HG03196 (cell line): ENCODE results near the gene NMBR.
"Not testable (repeated sequence)": the region's sequence is repeated elsewhere in the genome, so short reads cannot be mapped to it uniquely, and the experiment has no call there.

Experiments
- ATAC-seq: cut with Tn5 transposase; IDR thresholded peaks from one replicate; pipeline ENCODE4 v1.9.1; 2021; ENCODE audit not compliant: unreplicated experiment

NMBR gene

DNA sequence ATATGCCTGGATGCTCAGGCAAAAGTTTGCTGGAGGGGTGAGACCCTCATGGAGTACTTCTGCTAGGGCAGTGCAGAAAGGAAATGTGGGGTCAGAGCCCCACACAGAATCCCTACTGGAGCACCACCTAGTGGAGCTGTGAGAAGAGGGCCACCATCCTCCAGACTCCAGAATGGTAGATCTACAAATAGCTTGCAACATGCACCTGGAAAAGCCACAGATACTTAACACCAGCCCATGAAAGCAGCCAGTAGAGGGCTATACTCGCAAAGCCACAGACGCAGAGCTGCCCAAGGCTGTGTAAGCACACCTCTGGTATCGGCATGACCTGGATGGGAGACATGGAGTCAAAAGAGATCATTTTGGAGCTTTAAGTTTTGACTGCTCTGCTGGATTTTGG, 74.9 kb downstream of the NMBR start:
- ATAC-seq = no peak

- no peak for ATAC-seq
These were observed 78.5 kb downstream of the NMBR start for GRCh38 chr6:142068416-142068815.

DNA sequence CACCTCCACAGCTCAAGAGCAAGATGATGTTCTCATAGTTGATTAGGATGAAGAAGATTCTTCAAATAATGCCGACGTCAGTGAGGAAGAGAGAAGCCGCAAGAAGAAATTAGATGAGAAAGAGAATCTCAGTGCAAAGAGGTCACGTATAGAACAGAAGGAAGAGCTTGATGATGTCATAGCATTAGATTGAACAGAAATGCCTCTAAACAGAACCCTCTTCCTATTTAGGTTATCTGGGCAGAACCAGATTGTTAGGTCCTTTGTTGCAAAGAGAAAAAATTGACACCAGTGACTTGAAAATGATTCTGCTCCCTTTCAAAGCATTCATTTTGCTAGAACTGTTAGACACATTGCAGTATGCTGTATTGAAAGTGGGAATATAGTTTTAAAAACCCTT, 84.1 kb downstream of the NMBR start:
- ATAC-seq = not testable (repeated sequence)

DNA sequence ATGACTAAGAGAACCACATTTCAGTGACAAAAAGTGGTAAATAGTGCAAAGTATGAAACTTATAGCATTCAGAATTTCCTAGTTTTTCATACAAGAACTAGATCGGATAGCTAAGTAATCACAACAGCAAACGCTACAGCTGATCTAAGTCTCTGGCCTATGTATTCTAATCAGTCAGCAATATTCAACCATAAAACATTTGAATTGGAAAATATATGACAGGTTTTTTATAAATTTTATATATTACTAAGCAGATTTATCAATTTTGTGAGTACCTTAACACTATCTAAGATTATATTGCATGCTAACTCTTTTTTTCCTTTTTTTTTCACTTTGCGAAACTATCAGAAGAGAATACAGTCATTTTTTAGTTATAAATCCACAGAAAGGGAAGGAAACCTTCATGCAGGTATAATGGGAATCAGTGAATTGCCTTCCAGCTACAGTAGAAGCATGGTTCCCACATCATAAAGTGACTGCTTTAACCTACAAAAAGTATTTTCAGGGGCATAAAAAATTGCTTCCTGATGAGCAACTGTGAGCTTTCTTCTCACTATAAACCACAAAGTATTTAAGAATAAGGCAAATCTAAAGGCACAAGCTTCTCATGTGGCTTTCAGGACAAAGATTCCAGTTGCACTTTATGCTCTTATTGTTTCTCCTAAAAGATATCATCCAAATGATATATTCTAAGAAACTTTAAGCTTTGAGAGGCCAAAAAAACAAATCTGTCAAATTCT, 88.2 kb downstream of the NMBR start:
- ATAC-seq = no peak

GRCh38 chr6:142055219-142055618, 91.7 kb downstream of the NMBR start:
- peak; percentile 98 for ATAC-seq

DNA sequence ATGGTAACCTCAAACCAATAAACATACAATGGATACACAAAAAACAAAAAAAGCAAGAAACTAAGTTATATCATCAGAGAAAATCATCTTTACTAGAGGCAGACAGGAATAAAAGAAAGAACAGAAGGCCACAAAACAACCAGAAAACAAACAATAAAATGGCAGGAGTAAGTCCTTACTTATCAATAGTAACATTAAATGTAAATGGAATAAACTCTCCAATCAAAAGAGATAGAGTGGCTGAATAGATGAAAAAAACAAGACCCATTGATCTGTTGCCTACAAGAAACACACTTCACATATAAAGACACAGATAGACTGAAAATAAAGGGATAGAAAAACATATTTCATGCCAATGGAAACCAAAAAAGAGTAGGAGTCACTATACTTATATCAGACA, 95.5 kb downstream of the NMBR start:
- no peak for ATAC-seq

- ATAC-seq = no peak
These were observed 98.3 kb downstream of the NMBR start for GRCh38 chr6:142048593-142048980.

GRCh38 chr6:142047934-142048592, 98.9 kb downstream of the NMBR start:
- no peak for ATAC-seq

DNA sequence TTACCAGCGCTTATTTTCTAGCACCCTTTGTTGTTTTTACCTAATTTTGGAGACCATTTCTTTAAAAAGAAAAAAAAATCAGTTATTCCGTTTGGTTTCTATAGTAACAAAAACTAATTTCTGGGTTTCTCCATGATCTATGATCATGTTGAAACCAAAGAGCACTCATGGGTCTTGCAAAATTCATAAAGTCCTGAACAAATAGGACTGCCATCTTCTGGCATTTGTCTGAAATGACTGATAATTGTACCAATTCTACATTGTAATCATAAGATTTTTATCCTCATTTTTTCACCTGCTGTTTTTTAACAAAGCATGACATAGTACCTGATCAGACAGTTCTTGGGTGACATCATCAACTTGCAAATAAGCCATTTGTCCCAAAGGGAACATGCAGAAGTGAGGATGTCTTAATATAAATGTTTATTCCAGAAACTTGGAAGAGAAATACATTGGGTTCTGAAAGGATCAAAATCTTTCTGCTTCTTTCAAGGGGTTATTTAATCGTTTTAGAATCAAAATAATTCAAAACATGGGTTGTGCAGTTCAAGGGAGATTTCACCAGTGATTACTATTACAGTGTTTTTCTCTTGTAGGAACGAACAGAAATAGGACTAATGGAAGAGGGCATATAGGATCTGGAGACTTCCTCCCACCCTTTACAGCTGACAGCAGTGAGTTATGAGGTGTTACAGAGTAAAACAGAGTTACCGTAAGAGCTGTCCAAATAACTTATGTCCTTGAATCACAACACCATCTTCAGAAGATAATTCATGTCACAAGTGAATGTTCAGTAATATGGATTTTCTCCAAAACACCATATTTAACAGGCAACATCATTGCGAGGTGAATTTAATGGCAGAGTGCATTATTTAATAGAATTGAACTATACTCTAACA, 101.3 kb downstream of the NMBR start:
- no peak for ATAC-seq

GRCh38 chr6:142035890-142036289, 111.0 kb downstream of the NMBR start:
- ATAC-seq = no peak

- no peak for ATAC-seq
These were observed 115.9 kb downstream of the NMBR start for GRCh38 chr6:142031035-142031434.

GRCh38 chr6:142030115-142030619, 116.8 kb downstream of the NMBR start:
- ATAC-seq = no peak

- no peak for ATAC-seq
These were observed 118.4 kb downstream of the NMBR start for GRCh38 chr6:142028527-142028926.

- ATAC-seq = not testable (repeated sequence)
These were observed 119.1 kb downstream of the NMBR start for GRCh38 chr6:142027804-142028203.

- ATAC-seq = no peak
These were observed 119.8 kb downstream of the NMBR start for GRCh38 chr6:142027074-142027473.

DNA sequence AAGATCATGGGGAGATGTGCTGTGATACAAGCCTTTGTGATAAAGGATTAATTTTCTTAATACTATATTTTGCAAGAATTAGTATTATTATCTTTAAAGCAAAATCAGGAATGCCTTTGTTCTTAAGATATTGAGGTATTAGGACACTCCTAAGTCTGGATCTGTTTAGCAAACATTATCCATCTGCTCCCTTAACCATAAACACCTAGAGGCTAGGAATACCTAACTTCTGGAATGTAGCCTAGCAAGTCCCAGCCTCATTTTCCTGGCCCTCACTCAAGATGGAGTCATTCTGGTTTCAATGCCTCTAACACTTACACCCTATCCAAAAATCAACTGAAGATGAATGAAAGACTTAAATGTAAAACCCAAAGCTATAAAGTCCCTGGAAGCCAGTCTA, 120.5 kb downstream of the NMBR start:
- no peak for ATAC-seq
